ENCODE data around the gene BPIFB6.

The BPIFB6 gene

DNA sequence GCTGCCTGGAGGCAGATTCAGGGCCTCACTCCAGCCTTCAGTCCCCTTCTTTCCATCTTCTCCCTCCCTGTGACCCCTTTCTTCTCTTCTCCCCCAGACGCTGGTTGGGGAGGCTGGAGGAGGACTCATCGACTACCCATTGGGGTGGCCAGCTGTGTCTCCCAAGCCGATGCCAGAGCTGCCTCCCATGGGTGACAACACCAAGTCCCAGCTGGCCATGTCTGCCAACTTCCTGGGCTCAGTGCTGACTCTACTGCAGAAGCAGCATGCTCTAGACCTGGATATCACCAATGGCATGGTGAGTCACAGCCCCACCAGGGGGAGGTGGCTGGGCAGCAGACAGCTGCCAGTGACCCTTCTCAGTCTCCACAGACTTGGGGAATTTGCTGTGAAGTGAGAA, 60.9 kb downstream of the BPIFB6 start:
- H3F3A ChIP-seq (ENCODE audit: low read depth) = no peaks in the 10 kb centered on the region
- no peaks in the 10 kb centered on the region for H3K79me2 ChIP-seq (ENCODE audit: insufficient read depth, low read length)
- H4K20me1 ChIP-seq (ENCODE audit: insufficient read depth, low read length, poor library complexity, severe bottlenecking) = no peaks in the 10 kb centered on the region
- no peak overlapping the region for H3K4me3 ChIP-seq (ENCODE audit: low read length, poor library complexity, severe bottlenecking)
- TF ChIP-seq, protein P1, sequence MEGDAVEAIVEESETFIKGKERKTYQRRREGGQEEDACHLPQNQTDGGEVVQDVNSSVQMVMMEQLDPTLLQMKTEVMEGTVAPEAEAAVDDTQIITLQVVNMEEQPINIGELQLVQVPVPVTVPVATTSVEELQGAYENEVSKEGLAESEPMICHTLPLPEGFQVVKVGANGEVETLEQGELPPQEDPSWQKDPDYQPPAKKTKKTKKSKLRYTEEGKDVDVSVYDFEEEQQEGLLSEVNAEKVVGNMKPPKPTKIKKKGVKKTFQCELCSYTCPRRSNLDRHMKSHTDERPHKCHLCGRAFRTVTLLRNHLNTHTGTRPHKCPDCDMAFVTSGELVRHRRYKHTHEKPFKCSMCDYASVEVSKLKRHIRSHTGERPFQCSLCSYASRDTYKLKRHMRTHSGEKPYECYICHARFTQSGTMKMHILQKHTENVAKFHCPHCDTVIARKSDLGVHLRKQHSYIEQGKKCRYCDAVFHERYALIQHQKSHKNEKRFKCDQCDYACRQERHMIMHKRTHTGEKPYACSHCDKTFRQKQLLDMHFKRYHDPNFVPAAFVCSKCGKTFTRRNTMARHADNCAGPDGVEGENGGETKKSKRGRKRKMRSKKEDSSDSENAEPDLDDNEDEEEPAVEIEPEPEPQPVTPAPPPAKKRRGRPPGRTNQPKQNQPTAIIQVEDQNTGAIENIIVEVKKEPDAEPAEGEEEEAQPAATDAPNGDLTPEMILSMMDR (conservative IDR thresholded peaks at IDR 0.05; ENCODE audit: low read length) = no peak
- TF ChIP-seq EZH2phosphoT487 (IDR thresholded peaks at IDR 0.05; ENCODE audit: borderline replicate concordance) = no peak
- no peak overlapping the region for H2AFZ ChIP-seq (ENCODE audit: low read length)
- no peaks in the 10 kb centered on the region for H3K9me2 ChIP-seq (replicated peaks; ENCODE audit: low read depth, low read length)
- no peaks in the 10 kb centered on the region for H3K4me1 ChIP-seq (ENCODE audit: insufficient read depth, low read length, poor library complexity, severe bottlenecking)
- H3K4me2 ChIP-seq (ENCODE audit: low read depth, low read length, poor library complexity, severe bottlenecking) = no peak overlapping the region
- no peaks in the 10 kb centered on the region for H3K36me3 ChIP-seq (ENCODE audit: insufficient read depth, low read length)
- no peaks in the 10 kb centered on the region for H3K27me3 ChIP-seq (ENCODE audit: insufficient read depth, low read length, poor library complexity, severe bottlenecking)
- no peak overlapping the region for H3K9ac ChIP-seq (ENCODE audit: low read depth, low read length, poor library complexity, severe bottlenecking)
- no peaks in the 10 kb centered on the region for H3K9me3 ChIP-seq (ENCODE audit: insufficient read depth, low read depth, low read length)

DNA sequence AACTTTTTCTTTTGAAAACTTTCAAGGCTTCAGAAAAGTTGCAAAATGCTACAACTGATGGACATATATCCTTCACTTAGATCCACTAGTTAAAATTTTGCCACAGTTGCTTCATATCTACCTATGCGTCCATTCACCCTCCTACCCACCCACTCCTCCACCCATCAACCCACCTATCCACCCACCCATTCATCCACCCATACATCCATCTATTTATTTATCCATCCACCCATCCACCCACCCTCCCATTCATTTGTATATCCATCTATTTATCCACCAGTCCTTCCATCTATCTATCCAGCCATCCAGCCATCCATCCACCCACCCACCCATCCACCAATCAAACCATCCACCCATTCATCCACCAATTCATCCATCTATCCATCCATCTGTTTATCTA, 61.6 kb downstream of the BPIFB6 start:
- TF ChIP-seq, protein P1 (conservative IDR thresholded peaks at IDR 0.05; ENCODE audit: low read length) = no peak
- no peak for TF ChIP-seq EZH2phosphoT487 (IDR thresholded peaks at IDR 0.05; ENCODE audit: borderline replicate concordance)
- H3K79me2 ChIP-seq (ENCODE audit: insufficient read depth, low read length) = no peaks in the 10 kb centered on the region
- H3K9ac ChIP-seq (ENCODE audit: low read depth, low read length, poor library complexity, severe bottlenecking) = no peak overlapping the region

DNA sequence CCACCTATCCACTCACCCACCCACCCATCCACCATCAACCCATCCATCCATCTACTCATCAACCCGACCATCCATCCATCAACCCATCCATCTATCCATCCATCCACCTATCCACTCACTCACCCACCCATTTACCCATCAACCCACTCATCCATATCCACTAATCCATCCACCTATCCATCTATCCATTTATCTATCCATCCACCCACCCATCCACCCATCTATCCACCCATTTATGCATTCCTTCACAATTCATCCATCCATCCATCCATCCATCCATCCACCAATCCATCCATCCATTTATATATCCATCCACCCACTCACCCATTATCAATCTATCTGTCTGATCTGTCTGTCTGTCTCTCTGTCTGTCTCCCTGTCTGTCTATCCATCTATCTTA, 62.1 kb downstream of the BPIFB6 start:
- Histone ChIP-seq H3K79me2 (ENCODE audit: insufficient read depth, low read length) (no peaks in the 10 kb centered on the region), H2AFZ (ENCODE audit: low read length) (no peak overlapping the region), H3K27me3 (ENCODE audit: insufficient read depth, low read length, poor library complexity, severe bottlenecking) (no peaks in the 10 kb centered on the region), H3K4me1 (ENCODE audit: insufficient read depth, low read length, poor library complexity, severe bottlenecking) (no peaks in the 10 kb centered on the region), H3K9me2 (replicated peaks; ENCODE audit: low read depth, low read length) (no peaks in the 10 kb centered on the region), H3F3A (ENCODE audit: low read depth) (no peaks in the 10 kb centered on the region), H3K4me2 (ENCODE audit: low read depth, low read length, poor library complexity, severe bottlenecking) (no peak overlapping the region), H3K9ac (ENCODE audit: low read depth, low read length, poor library complexity, severe bottlenecking) (no peak overlapping the region), H3K36me3 (ENCODE audit: insufficient read depth, low read length) (no peaks in the 10 kb centered on the region), H3K4me3 (ENCODE audit: low read length, poor library complexity, severe bottlenecking) (no peak overlapping the region), H3K9me3 (ENCODE audit: insufficient read depth, low read depth, low read length) (no peaks in the 10 kb centered on the region), H4K20me1 (ENCODE audit: insufficient read depth, low read length, poor library complexity, severe bottlenecking) (no peaks in the 10 kb centered on the region)
- TF ChIP-seq, protein P1 (conservative IDR thresholded peaks at IDR 0.05; ENCODE audit: low read length) = no peak
- TF ChIP-seq EZH2phosphoT487 (IDR thresholded peaks at IDR 0.05; ENCODE audit: borderline replicate concordance) = no peak

More for the DNA sequence above, 61.6 kb downstream of the BPIFB6 start:
- Histone ChIP-seq H2AFZ (ENCODE audit: low read length) (no peak overlapping the region), H3K9me3 (ENCODE audit: insufficient read depth, low read depth, low read length) (no peaks in the 10 kb centered on the region), H4K20me1 (ENCODE audit: insufficient read depth, low read length, poor library complexity, severe bottlenecking) (no peaks in the 10 kb centered on the region), H3F3A (ENCODE audit: low read depth) (no peaks in the 10 kb centered on the region), H3K36me3 (ENCODE audit: insufficient read depth, low read length) (no peaks in the 10 kb centered on the region), H3K9me2 (replicated peaks; ENCODE audit: low read depth, low read length) (no peaks in the 10 kb centered on the region), H3K4me1 (ENCODE audit: insufficient read depth, low read length, poor library complexity, severe bottlenecking) (no peaks in the 10 kb centered on the region), H3K4me3 (ENCODE audit: low read length, poor library complexity, severe bottlenecking) (no peak overlapping the region), H3K4me2 (ENCODE audit: low read depth, low read length, poor library complexity, severe bottlenecking) (no peak overlapping the region), H3K27me3 (ENCODE audit: insufficient read depth, low read length, poor library complexity, severe bottlenecking) (no peaks in the 10 kb centered on the region)

Data from Loucy (cell line).